ENCODE results near the gene SULT4A1.

DNA sequence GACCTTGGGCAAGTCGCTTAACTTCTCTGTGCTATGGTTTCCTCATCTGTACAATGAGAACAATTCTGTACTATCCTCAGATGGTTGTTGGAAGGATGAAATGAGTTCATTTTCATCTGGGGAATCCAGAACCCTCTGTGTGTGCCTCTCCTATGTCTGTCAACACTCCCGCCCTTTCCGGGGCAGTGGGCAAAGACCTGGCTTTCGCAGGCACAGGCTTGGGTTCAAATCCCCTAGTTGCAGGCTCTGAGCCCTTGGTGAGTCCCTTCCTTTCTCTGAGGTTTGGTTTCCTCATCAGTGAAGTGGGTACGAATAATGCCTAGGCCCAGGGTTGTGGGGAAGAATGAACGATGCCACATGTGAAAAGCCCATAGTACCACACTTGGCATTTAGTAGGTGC is 23.5 kb upstream of the SULT4A1 start:
- TF ChIP-seq, protein P1, sequence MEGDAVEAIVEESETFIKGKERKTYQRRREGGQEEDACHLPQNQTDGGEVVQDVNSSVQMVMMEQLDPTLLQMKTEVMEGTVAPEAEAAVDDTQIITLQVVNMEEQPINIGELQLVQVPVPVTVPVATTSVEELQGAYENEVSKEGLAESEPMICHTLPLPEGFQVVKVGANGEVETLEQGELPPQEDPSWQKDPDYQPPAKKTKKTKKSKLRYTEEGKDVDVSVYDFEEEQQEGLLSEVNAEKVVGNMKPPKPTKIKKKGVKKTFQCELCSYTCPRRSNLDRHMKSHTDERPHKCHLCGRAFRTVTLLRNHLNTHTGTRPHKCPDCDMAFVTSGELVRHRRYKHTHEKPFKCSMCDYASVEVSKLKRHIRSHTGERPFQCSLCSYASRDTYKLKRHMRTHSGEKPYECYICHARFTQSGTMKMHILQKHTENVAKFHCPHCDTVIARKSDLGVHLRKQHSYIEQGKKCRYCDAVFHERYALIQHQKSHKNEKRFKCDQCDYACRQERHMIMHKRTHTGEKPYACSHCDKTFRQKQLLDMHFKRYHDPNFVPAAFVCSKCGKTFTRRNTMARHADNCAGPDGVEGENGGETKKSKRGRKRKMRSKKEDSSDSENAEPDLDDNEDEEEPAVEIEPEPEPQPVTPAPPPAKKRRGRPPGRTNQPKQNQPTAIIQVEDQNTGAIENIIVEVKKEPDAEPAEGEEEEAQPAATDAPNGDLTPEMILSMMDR (IDR thresholded peaks at IDR 0.05; ENCODE audit: insufficient read depth, low read length), result no peak
- TF ChIP-seq REST (IDR thresholded peaks at IDR 0.05; ENCODE audit: insufficient replicate concordance, low read depth) (no peak), GABPA (IDR thresholded peaks at IDR 0.05; ENCODE audit: low read depth) (no peak), POLR2AphosphoS5 (IDR thresholded peaks at IDR 0.05; ENCODE audit: low read depth) (no peak), SPI1 (IDR thresholded peaks at IDR 0.05; ENCODE audit: borderline replicate concordance, low read depth) (no peak)
